Fibroblast of pulmonary artery (primary cell): ENCODE results near the gene IL1RAPL2.

ENCODE experiments used
- DNase-seq: peaks from one replicate; pipeline ENCODE4 v3.0.0-alpha.2; 2010; ENCODE audit warnings: low read depth
- H3K4me3 ChIP-seq: replicated peaks from 2 replicates; pipeline ENCODE4 v1.5.1; 2011; ENCODE audit warnings: low read depth, mild to moderate bottlenecking, control low read depth, low read length, moderate library complexity
- TF ChIP-seq, protein P1 (sequence below): IDR thresholded peaks from 2 replicates; pipeline ENCODE4 v1.5.1; 2011; ENCODE audit warnings: mild to moderate bottlenecking, control low read depth, low read length, inconsistent platforms; ENCODE audit errors: missing control alignments

The IL1RAPL2 gene

DNA sequence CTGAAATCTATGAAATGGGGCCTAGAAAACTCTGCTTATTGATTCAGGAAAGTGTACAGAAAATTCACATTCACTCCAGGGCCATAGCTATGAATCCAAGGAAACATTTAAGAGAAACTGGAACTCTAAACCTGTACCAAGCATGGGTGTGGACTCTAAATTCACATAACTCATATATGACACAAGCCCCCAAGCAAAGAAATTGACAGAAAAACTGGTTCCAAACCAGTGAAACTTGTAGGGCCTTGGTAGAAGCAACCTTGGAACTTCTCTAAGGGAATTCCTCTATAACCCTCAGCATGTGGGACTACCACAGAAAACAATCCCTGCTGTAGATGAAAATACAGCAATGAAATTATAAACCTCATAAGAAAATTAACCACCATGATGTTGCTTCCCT, 1149.7 kb downstream of the IL1RAPL2 start:
- H3K4me3 ChIP-seq, result no peak overlapping the region
- no peak for DNase-seq
- TF ChIP-seq, protein P1, sequence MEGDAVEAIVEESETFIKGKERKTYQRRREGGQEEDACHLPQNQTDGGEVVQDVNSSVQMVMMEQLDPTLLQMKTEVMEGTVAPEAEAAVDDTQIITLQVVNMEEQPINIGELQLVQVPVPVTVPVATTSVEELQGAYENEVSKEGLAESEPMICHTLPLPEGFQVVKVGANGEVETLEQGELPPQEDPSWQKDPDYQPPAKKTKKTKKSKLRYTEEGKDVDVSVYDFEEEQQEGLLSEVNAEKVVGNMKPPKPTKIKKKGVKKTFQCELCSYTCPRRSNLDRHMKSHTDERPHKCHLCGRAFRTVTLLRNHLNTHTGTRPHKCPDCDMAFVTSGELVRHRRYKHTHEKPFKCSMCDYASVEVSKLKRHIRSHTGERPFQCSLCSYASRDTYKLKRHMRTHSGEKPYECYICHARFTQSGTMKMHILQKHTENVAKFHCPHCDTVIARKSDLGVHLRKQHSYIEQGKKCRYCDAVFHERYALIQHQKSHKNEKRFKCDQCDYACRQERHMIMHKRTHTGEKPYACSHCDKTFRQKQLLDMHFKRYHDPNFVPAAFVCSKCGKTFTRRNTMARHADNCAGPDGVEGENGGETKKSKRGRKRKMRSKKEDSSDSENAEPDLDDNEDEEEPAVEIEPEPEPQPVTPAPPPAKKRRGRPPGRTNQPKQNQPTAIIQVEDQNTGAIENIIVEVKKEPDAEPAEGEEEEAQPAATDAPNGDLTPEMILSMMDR, result no peak

DNA sequence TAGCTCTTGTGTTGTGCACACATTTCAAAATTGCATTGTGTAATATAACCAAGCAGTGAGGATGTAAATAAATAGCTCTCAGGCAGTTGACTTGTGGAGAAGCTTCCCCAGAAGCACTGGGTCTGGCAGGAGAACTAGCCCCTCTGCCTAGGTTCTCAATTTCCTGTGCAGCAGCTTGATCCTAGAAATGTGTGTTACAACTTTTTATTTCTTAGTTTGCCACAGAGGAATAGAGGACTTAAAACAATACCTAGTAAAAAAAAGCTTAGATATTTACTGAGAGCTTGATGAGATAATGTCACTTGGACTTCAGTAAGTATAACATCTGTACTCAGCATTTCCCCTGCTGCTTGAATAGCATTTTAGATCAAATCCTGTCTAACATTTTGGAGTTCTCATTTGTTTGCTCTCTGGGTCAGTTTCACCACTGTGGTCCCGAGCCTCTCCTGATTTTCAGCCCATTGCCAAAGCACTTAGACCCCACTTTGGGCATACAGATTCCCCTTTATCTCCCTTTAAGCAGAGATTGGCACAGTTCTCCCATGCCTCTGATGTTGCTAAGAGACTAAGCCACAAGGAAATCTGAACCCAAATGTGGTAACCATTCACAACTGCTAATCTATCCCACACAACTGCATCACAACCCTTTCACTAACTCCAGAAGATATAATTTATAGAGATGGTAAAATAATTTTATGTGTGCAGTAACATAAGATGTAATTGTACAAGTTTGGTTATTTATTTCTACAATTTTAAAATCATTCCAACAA, 1158.2 kb downstream of the IL1RAPL2 start:
- no peak overlapping the region for H3K4me3 ChIP-seq
- TF ChIP-seq, protein P1, result no peak
- DNase-seq, result no peak

DNA sequence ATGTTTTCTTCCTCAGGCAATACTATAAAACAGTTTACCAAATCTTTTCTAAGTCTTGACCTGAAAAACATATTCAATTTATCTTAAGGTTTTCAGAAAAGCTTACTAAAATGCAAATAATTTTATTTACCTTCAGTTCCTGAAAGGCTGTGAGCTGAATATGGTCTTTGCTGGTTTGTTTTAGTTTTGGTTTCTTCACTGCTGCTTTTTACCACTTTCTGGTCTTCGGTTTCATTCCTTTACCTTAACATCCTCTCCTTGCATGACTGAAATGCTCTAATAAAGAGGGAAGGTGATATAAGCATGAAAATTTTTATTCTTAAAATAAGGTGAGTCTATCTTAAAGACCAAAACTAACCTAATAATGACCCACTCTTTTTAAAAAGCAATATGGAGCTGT, 1159.2 kb downstream of the IL1RAPL2 start:
- TF ChIP-seq, protein P1, result no peak
- no peak for DNase-seq
- no peak overlapping the region for H3K4me3 ChIP-seq

DNA sequence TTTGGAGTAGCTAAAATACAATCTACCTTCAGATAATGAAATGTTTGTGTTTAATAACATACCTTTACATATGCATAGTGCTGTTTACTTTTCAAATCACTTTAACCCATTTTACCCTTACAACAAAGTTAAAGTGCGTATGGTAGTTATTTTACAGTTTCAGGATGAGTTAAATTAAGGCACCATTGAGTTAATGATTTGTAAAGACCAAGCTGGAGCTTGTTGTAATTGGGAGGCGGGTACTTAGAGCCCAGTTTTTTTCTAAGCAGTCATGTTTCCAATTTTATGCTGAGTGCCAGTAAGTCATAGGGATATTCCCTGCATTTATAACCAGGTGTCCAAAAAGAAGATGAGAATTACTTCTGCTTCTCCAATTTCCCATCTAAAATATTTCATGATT, 1172.2 kb downstream of the IL1RAPL2 start:
- DNase-seq, result no peak
- no peak overlapping the region for H3K4me3 ChIP-seq
- TF ChIP-seq, protein P1, result no peak

DNA sequence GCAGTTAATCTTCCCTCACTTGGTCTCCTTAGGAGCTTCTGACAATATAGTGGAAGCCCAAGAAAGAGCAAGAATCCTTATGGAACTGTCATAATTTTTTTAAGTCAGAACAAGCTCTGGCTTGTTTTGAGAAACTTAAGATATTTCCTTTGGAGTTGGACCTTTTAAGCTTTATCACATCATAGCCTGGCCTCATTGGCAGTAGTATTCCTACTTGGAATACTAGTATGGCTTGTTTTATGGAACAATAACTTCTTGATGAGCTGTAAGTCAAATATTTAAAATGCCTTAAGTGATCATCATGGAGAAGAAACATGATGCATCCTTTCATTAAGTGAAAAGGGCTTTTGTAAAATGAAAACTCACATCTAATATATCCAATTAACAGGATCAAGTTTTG, 1178.3 kb downstream of the IL1RAPL2 start:
- TF ChIP-seq, protein P1, result no peak
- no peak for DNase-seq
- no peak overlapping the region for H3K4me3 ChIP-seq

DNA sequence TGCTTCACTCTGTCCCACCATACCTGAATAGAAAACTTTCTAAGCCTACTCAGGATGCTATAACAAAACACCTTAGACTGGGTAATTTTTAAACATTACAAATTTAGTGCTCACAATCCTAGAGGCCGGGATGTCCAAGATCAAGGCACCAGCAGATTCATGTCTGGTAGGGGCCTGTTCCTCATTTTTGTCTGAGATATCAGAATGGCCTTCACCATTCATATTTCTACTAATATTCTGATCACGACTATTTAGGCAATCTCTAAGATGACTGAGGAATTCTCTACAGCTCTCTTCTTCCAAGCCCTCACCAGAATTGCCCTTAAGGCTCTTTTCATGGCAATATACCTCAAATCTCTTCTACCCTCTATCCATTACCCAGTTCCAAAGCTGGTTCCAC, 1178.9 kb downstream of the IL1RAPL2 start:
- no peak for DNase-seq
- TF ChIP-seq, protein P1, result no peak
- no peak overlapping the region for H3K4me3 ChIP-seq

DNA sequence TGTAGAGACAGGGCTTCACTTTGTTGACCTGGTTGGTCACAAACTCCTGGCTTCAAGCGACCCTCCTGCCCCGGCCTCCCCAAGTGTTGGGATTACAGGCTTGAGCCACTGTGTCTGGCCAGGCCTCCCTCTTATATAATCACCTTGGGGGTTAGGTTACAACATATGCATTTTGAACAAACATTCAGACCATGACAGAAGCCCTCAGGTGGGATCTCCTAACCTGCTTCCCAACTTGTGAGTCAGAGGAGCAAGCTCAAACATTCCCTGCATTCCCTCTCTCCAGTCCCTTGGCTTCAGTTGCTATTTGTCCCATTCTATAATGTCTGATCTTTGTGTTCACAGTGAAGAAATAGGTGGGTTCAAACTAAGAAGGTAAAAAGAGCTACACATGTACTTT, 1179.9 kb downstream of the IL1RAPL2 start:
- no peak overlapping the region for H3K4me3 ChIP-seq
- no peak for DNase-seq
- TF ChIP-seq, protein P1, result no peak
